ENCODE results near the gene IMPG1. TPM values are rescaled to one million over a fixed set of nuclear protein-coding genes. Genes with fewer than 3 reads are reported as not detected.
"Not testable (repeated sequence)": the region's sequence is repeated elsewhere in the genome, so short reads cannot be mapped to it uniquely, and the experiment has no call there.

The IMPG1 gene
- total RNA-seq, 1 donor from 2014 or later: not detected

GRCh38 chr6:75947935-75948334 lies 124.5 kb downstream of the IMPG1 start:
- intact Hi-C loops (cut with micrococcal nuclease): no loop called here

- intact Hi-C loops (cut with micrococcal nuclease): no loop called here
These were observed 126.2 kb downstream of the IMPG1 start for GRCh38 chr6:75946146-75946831.

- intact Hi-C loops (cut with micrococcal nuclease): no loop called here
These were observed 129.1 kb downstream of the IMPG1 start for GRCh38 chr6:75943381-75943780.

GRCh38 chr6:75941509-75941908 lies 131.0 kb downstream of the IMPG1 start:
- intact Hi-C loops (cut with micrococcal nuclease): no loop called here

GRCh38 chr6:75940564-75940963 lies 131.9 kb downstream of the IMPG1 start:
- intact Hi-C loops (cut with micrococcal nuclease): no loop called here

GRCh38 chr6:75937846-75938245 lies 134.6 kb downstream of the IMPG1 start:
- intact Hi-C loops (cut with micrococcal nuclease): loop anchor here (5.0 kb wide), 1 partner anchor 924 kb away; no protein-coding TSS in a partner anchor

- intact Hi-C loops (cut with micrococcal nuclease): loop anchor here (5.0 kb wide), 1 partner anchor 926 kb away; no protein-coding TSS in a partner anchor
These were observed 135.8 kb downstream of the IMPG1 start for GRCh38 chr6:75936682-75937081.

GRCh38 chr6:75935473-75935793 lies 137.0 kb downstream of the IMPG1 start:
- intact Hi-C loops (cut with micrococcal nuclease): loop anchor here (2.0 to 5.0 kb wide), 2 partner anchors 927 to 1521 kb away; no protein-coding TSS in a partner anchor

- intact Hi-C loops (cut with micrococcal nuclease): loop anchor here (2.0 to 5.0 kb wide), 2 partner anchors 927 to 1522 kb away; no protein-coding TSS in a partner anchor
These were observed 137.6 kb downstream of the IMPG1 start for GRCh38 chr6:75934643-75935472.

- intact Hi-C loops (cut with micrococcal nuclease): no loop called here
These were observed 139.0 kb downstream of the IMPG1 start for GRCh38 chr6:75933387-75933975.

- intact Hi-C loops (cut with micrococcal nuclease): no loop called here
These were observed 140.4 kb downstream of the IMPG1 start for GRCh38 chr6:75932067-75932466.

GRCh38 chr6:75931011-75931680 lies 141.3 kb downstream of the IMPG1 start:
- intact Hi-C loops (cut with micrococcal nuclease): no loop called here

- intact Hi-C loops (cut with micrococcal nuclease): no loop called here
These were observed 145.9 kb downstream of the IMPG1 start for GRCh38 chr6:75926293-75927168.

- intact Hi-C loops (cut with micrococcal nuclease): no loop called here
These were observed 150.2 kb downstream of the IMPG1 start for GRCh38 chr6:75922226-75922625.

- intact Hi-C loops (cut with micrococcal nuclease): no loop called here
These were observed 159.4 kb downstream of the IMPG1 start for GRCh38 chr6:75913040-75913439.

GRCh38 chr6:75907444-75907843 lies 165.0 kb downstream of the IMPG1 start:
- intact Hi-C loops (cut with micrococcal nuclease): no loop called here

- intact Hi-C loops (cut with micrococcal nuclease): no loop called here
These were observed 165.6 kb downstream of the IMPG1 start for GRCh38 chr6:75906871-75907270.

GRCh38 chr6:75905129-75905528 lies 167.3 kb downstream of the IMPG1 start:
- intact Hi-C loops (cut with micrococcal nuclease): not testable (repeated sequence)

GRCh38 chr6:75900216-75900615 lies 172.2 kb downstream of the IMPG1 start:
- intact Hi-C loops (cut with micrococcal nuclease): not testable (repeated sequence)

GRCh38 chr6:75896526-75896925 lies 175.9 kb downstream of the IMPG1 start:
- intact Hi-C loops (cut with micrococcal nuclease): no loop called here

- intact Hi-C loops (cut with micrococcal nuclease): no loop called here
These were observed 178.7 kb downstream of the IMPG1 start for GRCh38 chr6:75893776-75894152.
